ENCODE data around the gene EMILIN2. TPM values are rescaled to one million over a fixed set of nuclear protein-coding genes. Genes with fewer than 3 reads are reported as not detected.

EMILIN2 gene
- total RNA-seq (10.6 and 11.9 TPM in 2 replicates), polyA plus RNA-seq (16.8 and 21.6 TPM in 2 replicates)

DNA sequence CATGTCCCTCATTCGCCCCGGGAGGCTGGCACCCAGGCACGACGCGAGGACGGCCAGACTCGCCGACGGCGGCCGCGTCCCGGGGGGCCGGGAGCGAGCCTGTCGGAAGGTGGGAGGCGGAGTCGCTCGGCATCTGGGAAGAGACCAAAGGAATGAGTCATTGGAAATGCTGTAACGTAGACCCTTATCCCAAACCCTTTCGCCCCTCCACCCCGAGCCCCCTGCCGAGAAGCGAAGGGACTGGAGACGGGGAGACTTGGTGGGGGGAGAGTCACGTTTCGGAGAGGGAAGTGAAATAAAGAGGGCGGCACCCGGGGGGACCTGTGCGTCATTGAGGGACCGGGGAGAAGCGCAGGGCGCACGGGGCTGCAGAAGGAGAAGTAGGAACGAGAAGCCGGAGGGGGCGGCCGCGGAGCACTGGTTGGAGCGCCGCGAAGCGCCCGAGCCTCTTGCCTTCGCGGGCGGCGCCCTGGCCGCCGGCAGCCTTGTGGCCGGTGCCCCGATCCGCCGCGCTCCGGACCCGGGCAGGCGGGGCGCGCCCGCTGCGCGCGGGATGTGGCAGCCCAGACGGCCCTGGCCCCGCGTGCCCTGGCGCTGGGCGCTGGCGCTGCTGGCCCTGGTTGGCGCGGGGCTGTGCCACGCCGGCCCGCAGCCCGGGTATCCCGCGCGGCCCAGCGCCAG, at the start of gene EMILIN2:
EMILIN2 (plus strand) TSS at position 371 of the 681 bp plus-strand sequence; CDS start at position 554, 183 bp downstream.
- no peaks in the 10 kb centered on the region for H3K79me2 ChIP-seq
- H3K4me2 ChIP-seq: peak within 1 kb of the TSS; percentile 94
- peak within 1 kb of the TSS; percentile 89 for H2AFZ ChIP-seq
- peak within 1 kb of the TSS; percentile 83 for H3K4me3 ChIP-seq
- H3K36me3 ChIP-seq (replicated peaks; ENCODE audit: insufficient read depth, low read depth): no peaks in the 10 kb centered on the region
- WGBS (ENCODE audit: low lambda C conversion rate, missing lambda C conversion rate): 3% methylated on average over 40 of the region's 80 CpGs
- H3K27ac ChIP-seq: peak within 1 kb of the TSS; percentile 76
- no peaks in the 10 kb centered on the region for H3K9me3 ChIP-seq (ENCODE audit: low read depth)
- peaks cover 42% of the 10 kb centered on the region for H3K27me3 ChIP-seq
- DNase-seq (ENCODE audit: low spot score): peak; percentile 62
- no peaks in the 10 kb centered on the region for H3K9me2 ChIP-seq (replicated peaks; ENCODE audit: insufficient read depth)
- TF ChIP-seq EZH2phosphoT487 (IDR thresholded peaks at IDR 0.05; ENCODE audit: low read depth, severe bottlenecking, unreplicated experiment) (no peak), EZH2 (IDR thresholded peaks at IDR 0.05; ENCODE audit: borderline replicate concordance) (no peak)
- TF ChIP-seq, protein P1, sequence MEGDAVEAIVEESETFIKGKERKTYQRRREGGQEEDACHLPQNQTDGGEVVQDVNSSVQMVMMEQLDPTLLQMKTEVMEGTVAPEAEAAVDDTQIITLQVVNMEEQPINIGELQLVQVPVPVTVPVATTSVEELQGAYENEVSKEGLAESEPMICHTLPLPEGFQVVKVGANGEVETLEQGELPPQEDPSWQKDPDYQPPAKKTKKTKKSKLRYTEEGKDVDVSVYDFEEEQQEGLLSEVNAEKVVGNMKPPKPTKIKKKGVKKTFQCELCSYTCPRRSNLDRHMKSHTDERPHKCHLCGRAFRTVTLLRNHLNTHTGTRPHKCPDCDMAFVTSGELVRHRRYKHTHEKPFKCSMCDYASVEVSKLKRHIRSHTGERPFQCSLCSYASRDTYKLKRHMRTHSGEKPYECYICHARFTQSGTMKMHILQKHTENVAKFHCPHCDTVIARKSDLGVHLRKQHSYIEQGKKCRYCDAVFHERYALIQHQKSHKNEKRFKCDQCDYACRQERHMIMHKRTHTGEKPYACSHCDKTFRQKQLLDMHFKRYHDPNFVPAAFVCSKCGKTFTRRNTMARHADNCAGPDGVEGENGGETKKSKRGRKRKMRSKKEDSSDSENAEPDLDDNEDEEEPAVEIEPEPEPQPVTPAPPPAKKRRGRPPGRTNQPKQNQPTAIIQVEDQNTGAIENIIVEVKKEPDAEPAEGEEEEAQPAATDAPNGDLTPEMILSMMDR (IDR thresholded peaks at IDR 0.05; ENCODE audit: poor library complexity): no peak
- no peaks in the 10 kb centered on the region for H4K20me1 ChIP-seq (ENCODE audit: insufficient read depth, poor library complexity, severe bottlenecking)
- peaks cover 5% of the 10 kb centered on the region for H3K4me1 ChIP-seq (ENCODE audit: insufficient read depth)

DNA sequence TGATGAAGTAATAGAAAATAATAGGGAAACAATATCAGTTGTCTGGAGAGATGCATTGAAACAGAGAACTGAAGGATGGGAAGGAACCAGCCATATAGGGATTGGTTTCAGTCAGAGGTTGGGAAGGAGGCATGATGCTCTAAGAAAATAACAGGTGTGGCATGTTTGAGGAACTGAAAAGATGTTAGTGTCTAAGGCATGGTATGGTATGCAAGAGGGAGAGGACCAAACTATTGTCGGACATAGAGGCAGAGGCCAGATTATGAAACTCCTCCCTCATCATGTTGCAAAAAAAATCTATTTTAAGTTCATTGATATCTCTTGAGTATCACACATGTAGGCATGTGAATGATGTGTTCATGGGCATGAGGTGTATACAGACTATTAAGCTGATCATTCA, 48.9 kb upstream of the EMILIN2 start:
- Histone ChIP-seq H3K27me3 (no peaks in the 10 kb centered on the region), H3K9me3 (ENCODE audit: low read depth) (no peaks in the 10 kb centered on the region), H3K4me1 (ENCODE audit: insufficient read depth) (no peaks in the 10 kb centered on the region), H3K27ac (no peak overlapping the region), H3K4me2 (no peak overlapping the region), H2AFZ (no peak overlapping the region), H3K9me2 (replicated peaks; ENCODE audit: insufficient read depth) (no peaks in the 10 kb centered on the region), H3K36me3 (replicated peaks; ENCODE audit: insufficient read depth, low read depth) (no peaks in the 10 kb centered on the region), H4K20me1 (ENCODE audit: insufficient read depth, poor library complexity, severe bottlenecking) (no peaks in the 10 kb centered on the region), H3K79me2 (no peaks in the 10 kb centered on the region), H3K4me3 (no peak overlapping the region)
- DNase-seq (ENCODE audit: low spot score): no peak
- no peak for TF ChIP-seq EZH2phosphoT487 (IDR thresholded peaks at IDR 0.05; ENCODE audit: low read depth, severe bottlenecking, unreplicated experiment)
- TF ChIP-seq, protein P1 (IDR thresholded peaks at IDR 0.05; ENCODE audit: poor library complexity): no peak
- TF ChIP-seq EZH2 (IDR thresholded peaks at IDR 0.05; ENCODE audit: borderline replicate concordance): no peak
- WGBS (ENCODE audit: low lambda C conversion rate, missing lambda C conversion rate): 100% methylated on average over 1 of the region's 1 CpG

DNA sequence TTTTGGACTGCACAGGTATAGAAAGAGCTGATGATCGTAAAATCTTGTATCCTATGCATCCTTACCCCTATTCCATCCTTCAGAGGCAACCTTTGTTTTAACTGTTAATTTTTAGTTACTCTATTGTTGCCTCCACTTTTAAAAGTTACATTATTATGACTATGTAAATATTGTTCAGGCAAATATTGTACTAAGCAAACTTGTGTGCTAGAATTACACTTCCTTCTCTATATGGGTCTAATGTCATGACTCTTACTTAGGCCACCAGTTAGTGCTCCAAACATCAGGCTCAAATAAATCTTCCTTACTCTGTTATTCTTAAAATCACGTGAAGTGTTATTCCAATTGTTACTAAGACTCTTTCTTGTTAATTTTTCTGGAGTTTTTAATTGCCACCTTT, 47.4 kb upstream of the EMILIN2 start:
- Histone ChIP-seq H3K4me2 (no peak overlapping the region), H3K27me3 (no peaks in the 10 kb centered on the region), H2AFZ (no peak overlapping the region), H3K4me1 (ENCODE audit: insufficient read depth) (no peaks in the 10 kb centered on the region), H3K9me3 (ENCODE audit: low read depth) (no peaks in the 10 kb centered on the region), H3K27ac (no peak overlapping the region), H3K9me2 (replicated peaks; ENCODE audit: insufficient read depth) (no peaks in the 10 kb centered on the region), H4K20me1 (ENCODE audit: insufficient read depth, poor library complexity, severe bottlenecking) (no peaks in the 10 kb centered on the region), H3K79me2 (no peaks in the 10 kb centered on the region), H3K36me3 (replicated peaks; ENCODE audit: insufficient read depth, low read depth) (no peaks in the 10 kb centered on the region), H3K4me3 (no peak overlapping the region)
- 85% methylated on average over 2 of the region's 2 CpGs for WGBS (ENCODE audit: low lambda C conversion rate, missing lambda C conversion rate)
- no peak for TF ChIP-seq EZH2 (IDR thresholded peaks at IDR 0.05; ENCODE audit: borderline replicate concordance)
- no peak for TF ChIP-seq EZH2phosphoT487 (IDR thresholded peaks at IDR 0.05; ENCODE audit: low read depth, severe bottlenecking, unreplicated experiment)
- TF ChIP-seq, protein P1 (IDR thresholded peaks at IDR 0.05; ENCODE audit: poor library complexity): no peak
- DNase-seq (ENCODE audit: low spot score): no peak
